OCI-LY1 (cell line): ENCODE results near the gene OS9.

ENCODE experiments used
- H2AFZ ChIP-seq: fragments of 200-600 bp; sonication (generic), shearing (Covaris generic); 2 replicates; pipeline ENCODE4 v1.6.0; 2014; ENCODE audit warnings: antibody characterized with exemption, mild to moderate bottlenecking, low read length
- H3F3A ChIP-seq: fragments of 200-600 bp; sonication (generic), shearing (Covaris generic); 2 replicates; pipeline ENCODE4 v1.6.0; 2014; ENCODE audit warnings: mild to moderate bottlenecking, antibody characterized with exemption, low read length, moderate library complexity; ENCODE audit not compliant: insufficient read depth
- H3K27ac ChIP-seq: fragments of 200-600 bp; sonication (generic); 2 replicates; pipeline ENCODE4 v1.5.1; 2014; ENCODE audit warnings: low read length, mixed run types, mild to moderate bottlenecking, low read depth; ENCODE audit not compliant: poor library complexity, severe bottlenecking
- H3K27me3 ChIP-seq: fragments of 200-600 bp; sonication (generic); 2 replicates; pipeline ENCODE4 v1.6.0; 2014; ENCODE audit warnings: antibody characterized with exemption, mild to moderate bottlenecking, low read length, moderate library complexity; ENCODE audit not compliant: insufficient read depth
- H3K36me3 ChIP-seq: fragments of 200-600 bp; sonication (generic); 2 replicates; pipeline ENCODE4 v1.6.1; 2014; ENCODE audit warnings: mild to moderate bottlenecking, antibody characterized with exemption, low read length, moderate library complexity, mixed read lengths; ENCODE audit not compliant: insufficient read depth
- H3K4me1 ChIP-seq: fragments of 200-600 bp; sonication (generic); 2 replicates; pipeline ENCODE4 v1.5.1; 2014; ENCODE audit warnings: mild to moderate bottlenecking, low read length, moderate library complexity; ENCODE audit not compliant: insufficient read depth, severe bottlenecking
- H3K4me2 ChIP-seq: fragments of 200-600 bp; sonication (generic), shearing (Covaris generic); 2 replicates; pipeline ENCODE4 v1.6.1; 2014; ENCODE audit warnings: low read length
- H3K4me3 ChIP-seq: fragments of 200-600 bp; sonication (generic); 2 replicates; pipeline ENCODE4 v1.5.1; 2014; ENCODE audit warnings: low read length, low read depth, mild to moderate bottlenecking, mixed read lengths; ENCODE audit not compliant: poor library complexity, severe bottlenecking
- H3K79me2 ChIP-seq: fragments of 200-600 bp; shearing (Covaris generic); 2 replicates; pipeline ENCODE4 v1.6.1; 2016; ENCODE audit warnings: mixed run types, low read length, mixed read lengths; ENCODE audit not compliant: insufficient read depth
- H3K9ac ChIP-seq: fragments of 200-600 bp; sonication (generic), shearing (Covaris generic); 2 replicates; pipeline ENCODE4 v1.6.1; 2014; ENCODE audit warnings: mild to moderate bottlenecking, low read length, mixed read lengths
- H3K9me2 ChIP-seq: fragments of 200-600 bp; sonication (generic), shearing (Covaris generic); 2 replicates; pipeline ENCODE4 v1.6.1; 2014; ENCODE audit warnings: low read depth, mild to moderate bottlenecking, low read length, mixed read lengths
- H3K9me3 ChIP-seq: fragments of 200-600 bp; shearing (Covaris generic); 2 replicates; pipeline ENCODE4 v1.6.1; 2014; ENCODE audit warnings: low read length, mixed read lengths
- H4K20me1 ChIP-seq: fragments of 200-600 bp; sonication (generic), shearing (Covaris generic); 2 replicates; pipeline ENCODE4 v1.6.0; 2016; ENCODE audit warnings: mild to moderate bottlenecking, low read length; ENCODE audit not compliant: insufficient read depth
- EZH2 ChIP-seq: fragments of 200-600 bp; sonication (generic), shearing (Covaris generic); IDR thresholded peaks from 2 replicates; pipeline ENCODE4 v1.8.0; 2017; ENCODE audit warnings: borderline replicate concordance, mixed run types, mild to moderate bottlenecking, antibody characterized with exemption, low read length, moderate library complexity, mixed read lengths
- TF ChIP-seq, protein P1 (sequence below): fragments of 200-600 bp; sonication (generic), shearing (Covaris generic); IDR thresholded peaks from 2 replicates; pipeline ENCODE4 v1.5.1; 2017; ENCODE audit warnings: mild to moderate bottlenecking, antibody characterized with exemption, low read length, moderate library complexity, mixed read lengths

The OS9 gene

DNA sequence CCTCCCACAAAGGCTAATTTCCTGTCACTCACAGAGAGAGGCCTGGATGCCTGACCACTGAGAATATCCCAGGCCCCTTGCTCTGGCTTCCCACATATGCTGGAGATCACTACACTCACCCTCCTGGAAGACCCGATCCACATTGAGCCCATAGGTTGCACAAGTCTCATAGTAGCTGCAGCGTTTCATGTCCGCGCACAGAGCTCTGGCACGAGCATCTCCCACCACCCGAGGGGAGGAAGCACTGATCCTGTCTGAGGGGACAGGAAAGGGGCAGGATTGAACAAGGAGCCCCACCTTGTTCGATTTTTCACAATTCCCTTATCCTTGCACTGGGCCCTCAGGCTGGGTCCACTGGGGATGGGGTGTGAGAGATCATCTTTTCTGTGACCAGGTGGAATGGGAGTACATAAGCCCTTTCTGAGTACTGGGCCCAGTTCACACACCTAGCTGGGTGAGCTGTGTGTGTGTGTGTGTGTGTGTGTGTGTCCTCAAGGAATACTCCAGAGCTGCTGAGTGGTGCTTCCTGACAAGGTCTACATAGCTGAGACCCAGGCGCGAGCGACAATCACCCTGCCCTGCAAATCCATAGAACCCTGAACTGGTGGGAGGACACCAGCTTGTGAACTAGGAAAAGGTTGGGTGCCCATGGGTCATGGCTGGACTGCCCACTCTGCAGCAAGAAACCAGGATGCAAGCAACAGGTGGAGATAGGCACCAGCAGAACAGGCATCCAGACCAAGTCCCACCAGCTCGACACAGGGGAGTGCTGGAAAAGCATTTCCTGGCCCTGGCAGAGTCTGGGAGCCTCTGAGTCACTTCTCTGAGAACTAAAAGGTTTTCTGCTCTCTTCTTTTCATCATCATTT, 39.0 kb downstream of the OS9 start:
- Histone ChIP-seq H3K36me3 (peaks cover 39% of the 10 kb centered on the region), H3K4me2 (no peak overlapping the region), H3K27ac (no peak overlapping the region), H3K9me3 (no peaks in the 10 kb centered on the region), H2AFZ (no peak overlapping the region), H3F3A (no peaks in the 10 kb centered on the region), H3K79me2 (no peaks in the 10 kb centered on the region), H3K4me3 (no peak overlapping the region), H4K20me1 (no peaks in the 10 kb centered on the region), H3K4me1 (no peaks in the 10 kb centered on the region), H3K27me3 (no peaks in the 10 kb centered on the region), H3K9ac (no peak overlapping the region), H3K9me2 (no peaks in the 10 kb centered on the region)
- TF ChIP-seq EZH2: no peak
- TF ChIP-seq, protein P1, sequence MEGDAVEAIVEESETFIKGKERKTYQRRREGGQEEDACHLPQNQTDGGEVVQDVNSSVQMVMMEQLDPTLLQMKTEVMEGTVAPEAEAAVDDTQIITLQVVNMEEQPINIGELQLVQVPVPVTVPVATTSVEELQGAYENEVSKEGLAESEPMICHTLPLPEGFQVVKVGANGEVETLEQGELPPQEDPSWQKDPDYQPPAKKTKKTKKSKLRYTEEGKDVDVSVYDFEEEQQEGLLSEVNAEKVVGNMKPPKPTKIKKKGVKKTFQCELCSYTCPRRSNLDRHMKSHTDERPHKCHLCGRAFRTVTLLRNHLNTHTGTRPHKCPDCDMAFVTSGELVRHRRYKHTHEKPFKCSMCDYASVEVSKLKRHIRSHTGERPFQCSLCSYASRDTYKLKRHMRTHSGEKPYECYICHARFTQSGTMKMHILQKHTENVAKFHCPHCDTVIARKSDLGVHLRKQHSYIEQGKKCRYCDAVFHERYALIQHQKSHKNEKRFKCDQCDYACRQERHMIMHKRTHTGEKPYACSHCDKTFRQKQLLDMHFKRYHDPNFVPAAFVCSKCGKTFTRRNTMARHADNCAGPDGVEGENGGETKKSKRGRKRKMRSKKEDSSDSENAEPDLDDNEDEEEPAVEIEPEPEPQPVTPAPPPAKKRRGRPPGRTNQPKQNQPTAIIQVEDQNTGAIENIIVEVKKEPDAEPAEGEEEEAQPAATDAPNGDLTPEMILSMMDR: no peak

DNA sequence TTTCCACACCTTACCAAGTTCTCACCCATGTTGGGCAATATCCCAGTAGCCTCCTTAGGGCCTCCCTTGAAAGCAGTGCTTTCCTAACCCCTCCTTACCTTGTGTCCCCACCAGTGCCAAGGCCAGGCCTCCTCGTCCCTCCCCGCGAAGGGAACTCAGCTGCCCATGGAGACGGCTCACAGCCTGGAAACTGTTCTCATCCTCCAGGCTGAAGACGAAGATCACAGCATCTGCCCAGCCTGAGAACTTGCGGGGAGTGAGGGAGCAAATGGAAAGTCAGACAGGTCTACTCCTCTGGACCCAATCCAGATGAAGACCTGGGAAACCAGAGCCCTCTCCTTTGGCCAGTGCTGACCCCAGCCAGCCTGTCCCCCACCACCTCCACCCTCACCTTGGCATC, 40.0 kb downstream of the OS9 start:
- H3K36me3 ChIP-seq: peaks cover 36% of the 10 kb centered on the region
- H3K79me2 ChIP-seq: no peaks in the 10 kb centered on the region
- H3F3A ChIP-seq: no peaks in the 10 kb centered on the region
- H3K4me1 ChIP-seq: no peaks in the 10 kb centered on the region
- H3K9ac ChIP-seq: no peak overlapping the region
- H4K20me1 ChIP-seq: no peaks in the 10 kb centered on the region
- no peak overlapping the region for H3K4me2 ChIP-seq
- TF ChIP-seq EZH2: no peak
- TF ChIP-seq, protein P1: no peak
- no peaks in the 10 kb centered on the region for H3K9me2 ChIP-seq
- no peak overlapping the region for H3K27ac ChIP-seq
- no peaks in the 10 kb centered on the region for H3K27me3 ChIP-seq
- H3K4me3 ChIP-seq: no peak overlapping the region
- no peak overlapping the region for H2AFZ ChIP-seq
- H3K9me3 ChIP-seq: no peaks in the 10 kb centered on the region

DNA sequence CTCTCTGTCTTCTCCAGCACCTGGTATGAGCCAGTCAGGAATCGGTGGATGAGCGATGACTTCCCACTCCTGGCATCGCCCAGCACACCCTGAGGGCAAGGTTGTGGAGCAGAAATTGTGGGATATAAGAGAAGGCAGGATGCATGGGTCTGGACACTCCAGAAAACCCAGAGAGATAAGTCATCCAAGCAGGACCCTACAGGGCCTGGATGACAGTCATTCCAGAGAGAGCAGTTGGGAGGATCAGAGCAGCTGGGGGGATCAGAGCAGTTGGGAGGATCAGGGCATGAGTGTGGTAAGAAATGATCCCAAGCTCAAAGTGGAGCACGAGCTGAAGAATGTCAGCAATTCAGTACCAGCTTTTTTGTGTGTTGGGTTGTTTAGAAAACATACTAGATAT, 40.7 kb downstream of the OS9 start:
- Histone ChIP-seq H3K9me3 (no peaks in the 10 kb centered on the region), H3K9ac (no peak overlapping the region), H3K9me2 (no peaks in the 10 kb centered on the region), H3K27ac (no peak overlapping the region), H3K4me1 (peaks cover 4% of the 10 kb centered on the region), H3K4me2 (no peak overlapping the region), H3K4me3 (no peak overlapping the region), H2AFZ (no peak overlapping the region), H3K27me3 (no peaks in the 10 kb centered on the region), H4K20me1 (no peaks in the 10 kb centered on the region), H3K79me2 (no peaks in the 10 kb centered on the region), H3K36me3 (peaks cover 33% of the 10 kb centered on the region), H3F3A (no peaks in the 10 kb centered on the region)
- TF ChIP-seq, protein P1: no peak
- TF ChIP-seq EZH2: no peak
